Neural progenitor cell (in vitro differentiated cells): Measurements from ENCODE around the gene ARHGAP22. TPM values are rescaled to one million over a fixed set of nuclear protein-coding genes. Genes with fewer than 3 reads are reported as not detected.
A peak's percentile ranks its signal among the peaks of the same experiment; 100 is the strongest.

Source experiments
- DNase-seq: peaks from one replicate; pipeline ENCODE4 v3.0.0-alpha.2; 2016; ENCODE audit warnings: low spot score
- H2AFZ ChIP-seq: fragments of 200-600 bp; sonication (generic); replicated peaks from 2 replicates; pipeline ENCODE4 v1.6.1; 2016; ENCODE audit warnings: antibody characterized with exemption
- H3F3A ChIP-seq: fragments of 200-600 bp; sonication (generic); 2 replicates; pipeline ENCODE4 v1.6.1; 2016; ENCODE audit warnings: antibody characterized with exemption, low read depth
- H3K27ac ChIP-seq: fragments of 200-600 bp; sonication (generic); 2 replicates; pipeline ENCODE4 v1.5.1; 2016; ENCODE audit warnings: mild to moderate bottlenecking
- H3K27me3 ChIP-seq: fragments of 200-600 bp; sonication (generic); 2 replicates; pipeline ENCODE4 v1.6.1; 2016; ENCODE audit warnings: mild to moderate bottlenecking, moderate library complexity
- H3K36me3 ChIP-seq: fragments of 200-600 bp; sonication (generic); 2 replicates; pipeline ENCODE4 v1.5.1; 2016
- H3K4me1 ChIP-seq: fragments of 200-600 bp; sonication (generic); 2 replicates; pipeline ENCODE4 v1.6.1; 2016; ENCODE audit warnings: mixed run types
- H3K4me2 ChIP-seq: fragments of 200-600 bp; sonication (generic); 2 replicates; pipeline ENCODE4 v1.6.1; 2016
- H3K4me3 ChIP-seq: fragments of 200-600 bp; sonication (generic); 2 replicates; pipeline ENCODE4 v1.5.1; 2016
- H3K79me2 ChIP-seq: fragments of 200-600 bp; sonication (generic); 2 replicates; pipeline ENCODE4 v1.6.1; 2016; ENCODE audit warnings: low read depth
- H3K9ac ChIP-seq: fragments of 200-600 bp; sonication (generic); 2 replicates; pipeline ENCODE4 v1.6.1; 2016
- H3K9me3 ChIP-seq: fragments of 200-600 bp; sonication (generic); 2 replicates; pipeline ENCODE4 v1.5.1; 2016; ENCODE audit warnings: low read depth
- H4K20me1 ChIP-seq: fragments of 200-600 bp; sonication (generic); 2 replicates; pipeline ENCODE4 v1.6.1; 2016; ENCODE audit warnings: low read depth
- H3K27ac Mint-ChIP-seq: 3 replicates; pipeline ENCODE4 v1.8.0; 2021; ENCODE audit warnings: mixed read lengths
- H3K27me3 Mint-ChIP-seq: 2 replicates; pipeline ENCODE4 v1.8.0; 2022; ENCODE audit warnings: low read depth, mild to moderate bottlenecking, inconsistent platforms, moderate library complexity, mixed read lengths; ENCODE audit not compliant: insufficient read depth
- H3K36me3 Mint-ChIP-seq: 3 replicates; pipeline ENCODE4 v1.8.0; 2021; ENCODE audit warnings: mixed read lengths
- H3K4me1 Mint-ChIP-seq: 3 replicates; pipeline ENCODE4 v1.8.0; 2021; ENCODE audit warnings: mixed read lengths
- H3K4me3 Mint-ChIP-seq: 3 replicates; pipeline ENCODE4 v1.8.0; 2021; ENCODE audit warnings: mild to moderate bottlenecking, moderate library complexity, mixed read lengths
- H3K9me3 Mint-ChIP-seq: 3 replicates; pipeline ENCODE4 v1.8.0; 2020; ENCODE audit warnings: mixed read lengths
- CTCF ChIP-seq: fragments of 200-600 bp; sonication (generic); IDR thresholded peaks from 2 replicates; pipeline ENCODE4 v1.5.1; 2017; ENCODE audit warnings: antibody characterized with exemption, mild to moderate bottlenecking
- EZH2 ChIP-seq: fragments of 200-600 bp; sonication (generic); IDR thresholded peaks from 2 replicates; pipeline ENCODE4 v1.6.1; 2017; ENCODE audit warnings: antibody characterized with exemption, mild to moderate bottlenecking, moderate library complexity
- EZH2phosphoT487 ChIP-seq: fragments of 200-600 bp; sonication (generic); IDR thresholded peaks from 2 replicates; pipeline ENCODE4 v1.6.1; 2017; ENCODE audit warnings: antibody characterized with exemption
- total RNA-seq: library from RNA; depleted of rRNA; stranded (reverse); fragments of >200 nt; gene quantifications from 2 replicates; pipeline ENCODE4 v1.2.3, GENCODE V29; 2015; ENCODE audit warnings: low replicate concordance

The ARHGAP22 gene
- total RNA-seq, 1 donor from 2014 or later, result 1.7 TPM

- Mint-ChIP-seq H3K9me3 (peaks cover 13% of the 10 kb centered on the region), H3K36me3 (no peaks in the 10 kb centered on the region), H3K27ac (no peak overlapping the region), H3K4me3 (peak overlapping the region; percentile 12), H3K27me3 (peaks cover 34% of the 10 kb centered on the region), H3K4me1 (peaks cover 10% of the 10 kb centered on the region)
- peak overlapping the region; percentile 59 for H2AFZ ChIP-seq
- H3K9me3 ChIP-seq, result no peaks in the 10 kb centered on the region
- H3K9ac ChIP-seq, result no peak overlapping the region
- H3K27me3 ChIP-seq, result peaks cover 17% of the 10 kb centered on the region
- no peak for TF ChIP-seq CTCF
- no peaks in the 10 kb centered on the region for H4K20me1 ChIP-seq
- no peaks in the 10 kb centered on the region for H3K36me3 ChIP-seq
- peaks cover 36% of the 10 kb centered on the region for H3F3A ChIP-seq
- peaks cover 26% of the 10 kb centered on the region for H3K4me1 ChIP-seq
- H3K27ac ChIP-seq, result peak overlapping the region; percentile 93
- peak overlapping the region; percentile 72 for H3K4me2 ChIP-seq
- no peaks in the 10 kb centered on the region for H3K79me2 ChIP-seq
- peak overlapping the region; percentile 29 for H3K4me3 ChIP-seq
- no peak for DNase-seq
Observed at GRCh38 chr10:48526846-48527505, 77.9 kb downstream of the ARHGAP22 start.

GRCh38 chr10:48526011-48526821 is 78.7 kb downstream of the ARHGAP22 start:
- DNase-seq, result peak; percentile 67
- Histone ChIP-seq H2AFZ (peak overlapping the region; percentile 59), H3K4me2 (peak overlapping the region; percentile 72), H3K9ac (no peak overlapping the region), H3K9me3 (no peaks in the 10 kb centered on the region), H3K27ac (peak overlapping the region; percentile 93), H3K4me3 (peak overlapping the region; percentile 29), H3K79me2 (no peaks in the 10 kb centered on the region), H3F3A (peaks cover 36% of the 10 kb centered on the region), H3K4me1 (peaks cover 28% of the 10 kb centered on the region), H3K27me3 (peaks cover 17% of the 10 kb centered on the region), H3K36me3 (no peaks in the 10 kb centered on the region), H4K20me1 (no peaks in the 10 kb centered on the region)
- Mint-ChIP-seq H3K4me3 (peak overlapping the region; percentile 40), H3K27me3 (peaks cover 37% of the 10 kb centered on the region), H3K9me3 (peaks cover 13% of the 10 kb centered on the region), H3K36me3 (no peaks in the 10 kb centered on the region), H3K4me1 (peaks cover 10% of the 10 kb centered on the region), H3K27ac (peak overlapping the region; percentile 8)
- no peak for TF ChIP-seq EZH2phosphoT487
- no peak for TF ChIP-seq CTCF
- TF ChIP-seq EZH2, result no peak

GRCh38 chr10:48525113-48525512 is 79.8 kb downstream of the ARHGAP22 start:
- H3K27me3 Mint-ChIP-seq, result peaks cover 41% of the 10 kb centered on the region

More at GRCh38 chr10:48525113-48525512, 79.8 kb downstream of the ARHGAP22 start:
- Mint-ChIP-seq H3K36me3 (no peaks in the 10 kb centered on the region), H3K4me1 (peaks cover 10% of the 10 kb centered on the region), H3K9me3 (peaks cover 13% of the 10 kb centered on the region), H3K4me3 (peak overlapping the region; percentile 77), H3K27ac (no peak overlapping the region)
- Histone ChIP-seq H3K4me2 (no peak overlapping the region), H3K4me1 (peaks cover 39% of the 10 kb centered on the region), H3K9ac (no peak overlapping the region), H3K9me3 (no peaks in the 10 kb centered on the region), H3K79me2 (no peaks in the 10 kb centered on the region), H2AFZ (no peak overlapping the region), H3F3A (peaks cover 36% of the 10 kb centered on the region), H3K4me3 (no peak overlapping the region), H3K27me3 (peaks cover 17% of the 10 kb centered on the region), H4K20me1 (no peaks in the 10 kb centered on the region), H3K27ac (no peak overlapping the region), H3K36me3 (no peaks in the 10 kb centered on the region)
- TF ChIP-seq CTCF (no peak), EZH2phosphoT487 (no peak), EZH2 (no peak)
- no peak for DNase-seq
